ENCODE results near the gene ATF7IP2.
"Not testable (repeated sequence)": the region's sequence is repeated elsewhere in the genome, so short reads cannot be mapped to it uniquely, and the experiment has no call there.

Gene ATF7IP2, protein sequence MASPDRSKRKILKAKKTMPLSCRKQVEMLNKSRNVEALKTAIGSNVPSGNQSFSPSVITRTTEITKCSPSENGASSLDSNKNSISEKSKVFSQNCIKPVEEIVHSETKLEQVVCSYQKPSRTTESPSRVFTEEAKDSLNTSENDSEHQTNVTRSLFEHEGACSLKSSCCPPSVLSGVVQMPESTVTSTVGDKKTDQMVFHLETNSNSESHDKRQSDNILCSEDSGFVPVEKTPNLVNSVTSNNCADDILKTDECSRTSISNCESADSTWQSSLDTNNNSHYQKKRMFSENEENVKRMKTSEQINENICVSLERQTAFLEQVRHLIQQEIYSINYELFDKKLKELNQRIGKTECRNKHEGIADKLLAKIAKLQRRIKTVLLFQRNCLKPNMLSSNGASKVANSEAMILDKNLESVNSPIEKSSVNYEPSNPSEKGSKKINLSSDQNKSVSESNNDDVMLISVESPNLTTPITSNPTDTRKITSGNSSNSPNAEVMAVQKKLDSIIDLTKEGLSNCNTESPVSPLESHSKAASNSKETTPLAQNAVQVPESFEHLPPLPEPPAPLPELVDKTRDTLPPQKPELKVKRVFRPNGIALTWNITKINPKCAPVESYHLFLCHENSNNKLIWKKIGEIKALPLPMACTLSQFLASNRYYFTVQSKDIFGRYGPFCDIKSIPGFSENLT

DNA sequence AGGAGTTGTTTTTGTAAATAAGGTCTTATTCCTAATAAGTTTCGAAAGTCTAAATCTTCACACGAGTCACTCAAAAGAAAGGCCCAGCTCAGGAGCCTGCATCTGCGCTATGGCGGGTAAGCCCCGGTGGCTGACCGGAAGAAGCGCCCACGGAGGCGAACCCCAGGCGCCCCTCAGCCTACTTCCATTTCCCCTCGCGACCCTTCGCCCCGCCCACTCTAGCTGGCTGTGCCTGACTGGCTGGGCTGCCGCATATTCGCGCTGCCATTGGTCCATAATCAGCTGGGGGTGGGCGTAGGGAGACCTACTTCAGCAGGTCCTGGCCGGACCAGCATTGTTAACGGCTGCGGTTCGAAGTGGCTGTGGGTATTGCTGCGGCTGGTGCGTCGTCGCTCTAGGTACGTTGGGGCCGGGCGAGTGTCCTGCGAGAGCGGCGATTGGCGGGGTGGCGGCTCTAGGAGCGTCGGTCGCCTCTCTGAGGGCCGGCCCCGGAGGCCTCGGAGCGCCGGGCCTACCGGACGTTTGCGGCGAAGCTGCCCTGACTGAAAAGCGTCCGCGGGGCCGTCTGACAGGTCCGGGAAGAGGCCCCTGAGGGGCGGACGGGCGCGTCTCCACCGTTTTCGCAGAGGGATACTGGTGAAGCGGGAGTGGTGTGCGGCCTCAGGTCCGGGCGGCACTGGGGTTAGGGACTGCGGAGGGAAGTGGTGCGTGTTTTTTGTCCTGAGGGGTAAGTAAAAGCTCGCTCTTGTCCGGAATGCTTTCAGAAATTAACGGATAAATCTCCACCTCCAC, at the start of gene ATF7IP2:
Gene ATF7IP2, plus strand, starts transcription at position 337 of the 792 bp plus-strand sequence. CDS start 44,560 bp downstream, outside the sequence.
- DNase-seq (ENCODE audit: extremely low read depth in 1 of 2, low read depth in 1 of 2) = peak; percentile 82 to 94

DNA sequence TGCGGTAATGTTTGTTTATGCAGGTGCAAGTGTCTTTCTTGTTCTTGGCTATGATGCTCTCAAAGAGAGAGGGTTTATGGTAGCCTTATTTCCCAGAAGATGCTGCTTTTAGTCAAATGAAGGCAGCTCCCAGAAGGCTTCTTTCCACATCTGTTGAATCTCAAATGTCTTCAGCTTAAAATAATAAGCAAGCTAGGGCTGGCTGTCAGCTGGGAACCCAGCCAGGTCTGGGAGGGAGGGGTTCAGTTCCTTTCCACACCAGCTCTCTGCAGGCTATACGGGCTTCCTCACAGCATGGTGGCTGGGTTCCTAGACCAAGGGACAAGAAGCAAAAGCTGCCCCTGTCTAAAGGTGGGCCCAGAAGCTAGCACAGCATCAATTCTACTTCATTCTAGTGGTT, 47.4 kb upstream of the ATF7IP2 start:
- DNase-seq (ENCODE audit: extremely low read depth in 1 of 2, low read depth in 1 of 2) = no peak

DNA sequence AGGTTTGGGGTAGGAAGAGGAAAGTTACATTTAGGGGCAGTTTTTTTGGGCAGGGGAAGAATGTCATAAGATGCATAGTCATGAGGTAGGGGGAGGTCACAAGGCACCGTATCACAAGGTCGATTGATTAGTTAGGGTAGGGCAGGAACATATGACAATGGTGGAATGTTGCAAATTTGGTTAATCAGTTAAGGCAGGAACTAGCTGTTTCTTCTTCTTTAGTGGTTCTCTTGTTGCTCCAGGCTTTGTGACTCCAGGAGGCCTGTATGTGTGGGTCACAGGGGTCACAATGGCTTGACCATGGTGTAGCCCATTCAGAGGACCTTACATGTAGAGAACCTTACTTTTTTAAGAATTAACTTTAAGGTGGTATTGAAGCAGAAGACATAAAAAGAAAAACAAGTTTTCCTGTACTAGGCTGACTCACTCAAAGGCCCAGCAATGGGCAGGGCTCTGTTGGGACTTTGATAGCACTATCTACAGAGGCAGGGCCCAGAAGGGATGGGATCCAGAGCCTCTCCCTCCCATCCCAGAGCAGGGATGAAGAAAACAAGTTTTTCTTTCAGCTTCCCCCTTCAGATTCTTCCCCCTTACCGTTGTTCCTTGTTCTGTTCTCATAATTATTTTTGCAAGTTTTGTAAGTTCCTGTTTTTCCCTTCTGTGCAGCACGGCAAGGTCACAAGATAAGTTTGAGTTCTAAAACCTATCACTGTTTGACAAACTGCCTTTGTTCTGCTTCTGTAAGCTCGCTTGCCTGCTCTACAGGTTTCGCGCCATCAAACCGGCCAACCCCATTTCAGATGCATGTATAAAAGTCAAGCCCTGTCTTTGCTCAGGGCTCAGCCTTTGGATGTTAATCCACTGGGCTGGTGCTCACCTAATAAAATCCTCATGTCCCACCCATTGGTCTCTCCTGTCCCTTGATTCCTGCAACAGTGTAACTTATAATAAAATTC, 45.8 kb upstream of the ATF7IP2 start:
- DNase-seq (ENCODE audit: extremely low read depth in 1 of 2, low read depth in 1 of 2) = no peak

DNA sequence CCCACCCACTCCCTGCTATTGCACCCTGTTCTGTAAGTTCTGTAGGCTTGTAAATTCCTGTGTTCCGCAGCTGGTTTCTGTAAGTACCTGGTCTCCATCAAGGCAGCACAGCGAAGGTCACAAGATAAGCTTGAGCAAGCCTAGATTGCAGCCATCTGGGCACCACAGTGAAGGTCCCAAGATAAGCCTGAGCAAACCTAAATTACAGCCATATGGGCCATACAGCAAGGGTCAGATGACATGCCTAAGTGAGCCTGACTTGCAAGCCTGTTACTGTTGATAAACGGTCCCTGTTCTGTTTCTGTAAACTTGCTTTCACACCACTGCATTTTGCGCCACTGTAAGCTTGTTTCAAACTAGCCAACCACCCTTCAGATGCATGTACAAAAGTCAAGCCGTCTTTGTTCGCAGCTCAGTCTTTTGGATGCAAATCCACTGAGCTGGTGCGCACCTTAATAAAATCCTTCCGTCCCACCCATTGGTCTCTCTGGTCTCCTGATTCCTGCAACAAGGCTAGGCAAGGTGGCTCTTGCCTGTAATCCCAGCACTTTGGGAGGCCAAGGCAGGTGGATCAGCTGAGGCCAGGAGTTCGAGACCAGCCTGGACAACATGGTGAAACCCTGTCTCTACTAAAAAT, 42.6 kb upstream of the ATF7IP2 start:
- DNase-seq (ENCODE audit: extremely low read depth in 1 of 2, low read depth in 1 of 2) = no peak

DNA sequence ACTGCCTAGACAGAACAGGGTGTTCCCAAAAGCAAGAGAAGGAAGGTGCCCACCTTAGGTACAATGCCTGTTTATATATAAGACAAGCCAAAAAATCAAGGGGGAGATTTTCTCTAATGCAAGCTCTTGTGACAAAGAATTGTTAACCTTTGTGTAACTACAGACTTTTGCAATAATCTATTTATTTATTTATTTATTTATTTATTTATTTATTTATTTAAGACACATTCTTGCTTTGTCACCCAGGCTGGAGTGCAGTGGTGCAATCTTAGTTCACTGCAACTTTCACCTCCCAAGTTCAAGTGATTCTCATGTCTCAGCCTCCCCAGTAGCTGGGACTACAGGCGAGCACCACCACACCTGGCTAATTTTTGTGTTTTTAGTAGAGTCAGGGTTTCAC, 41.2 kb upstream of the ATF7IP2 start:
- DNase-seq (ENCODE audit: extremely low read depth in 1 of 2, low read depth in 1 of 2) = not testable (repeated sequence)

DNA sequence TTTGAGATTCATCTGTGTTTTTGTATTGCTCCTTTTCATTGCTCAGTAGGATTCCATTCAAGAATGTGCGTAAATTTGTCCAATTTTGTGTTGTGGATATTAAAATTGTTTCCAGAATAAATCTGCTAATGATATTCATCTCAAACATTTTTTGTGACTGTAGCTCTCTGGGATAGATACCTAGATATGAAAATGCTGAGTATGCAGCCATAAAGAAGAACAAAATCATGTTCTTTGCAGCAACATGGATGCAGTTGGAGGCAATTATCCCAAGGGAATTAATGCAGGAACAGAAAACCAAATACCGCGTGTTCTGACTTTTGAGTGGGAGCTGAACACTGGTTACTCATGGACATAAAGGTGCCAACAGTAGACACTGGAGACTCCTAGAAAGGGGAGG, 40.2 kb upstream of the ATF7IP2 start:
- DNase-seq (ENCODE audit: extremely low read depth in 1 of 2, low read depth in 1 of 2) = no peak

DNA sequence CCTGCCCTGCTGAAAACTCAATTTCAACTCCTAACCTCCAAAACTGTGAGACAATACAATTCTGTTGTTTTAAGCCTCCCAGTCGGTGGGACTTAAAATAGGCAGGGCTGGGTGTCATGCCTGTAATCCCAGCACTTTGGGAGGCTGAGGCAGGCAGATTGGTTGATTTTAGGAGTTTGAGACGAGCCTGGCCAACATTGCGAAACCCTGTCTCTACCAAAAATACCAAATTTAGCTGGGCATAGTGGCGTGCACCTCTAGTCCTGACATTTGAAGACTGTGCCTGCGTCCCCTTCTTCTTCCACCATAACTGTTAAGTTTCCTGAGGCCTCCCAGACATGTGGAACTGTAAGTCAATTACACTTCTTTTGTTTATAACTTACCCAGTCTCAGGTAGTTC, 36.0 kb upstream of the ATF7IP2 start:
- DNase-seq (ENCODE audit: extremely low read depth in 1 of 2, low read depth in 1 of 2) = no peak

DNA sequence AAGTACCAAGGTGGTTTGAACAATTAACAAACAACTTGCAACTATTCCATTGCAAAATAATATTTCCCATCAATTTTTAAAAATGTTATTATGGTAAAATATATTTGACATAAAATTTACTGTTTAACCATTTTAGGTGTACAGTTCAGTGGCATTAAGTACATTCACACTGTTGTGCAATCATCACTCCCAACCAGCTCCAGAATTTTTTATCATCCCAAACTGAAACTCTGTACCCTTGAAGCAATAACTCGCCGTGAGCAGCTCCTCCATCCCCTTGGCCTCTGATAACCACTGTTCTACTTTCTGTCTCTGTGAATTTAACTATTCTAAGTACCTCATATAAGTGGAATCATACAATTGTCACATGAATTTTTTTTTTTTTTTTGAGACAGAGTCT, 33.6 kb upstream of the ATF7IP2 start:
- no peak for DNase-seq (ENCODE audit: extremely low read depth in 1 of 2, low read depth in 1 of 2)

DNA sequence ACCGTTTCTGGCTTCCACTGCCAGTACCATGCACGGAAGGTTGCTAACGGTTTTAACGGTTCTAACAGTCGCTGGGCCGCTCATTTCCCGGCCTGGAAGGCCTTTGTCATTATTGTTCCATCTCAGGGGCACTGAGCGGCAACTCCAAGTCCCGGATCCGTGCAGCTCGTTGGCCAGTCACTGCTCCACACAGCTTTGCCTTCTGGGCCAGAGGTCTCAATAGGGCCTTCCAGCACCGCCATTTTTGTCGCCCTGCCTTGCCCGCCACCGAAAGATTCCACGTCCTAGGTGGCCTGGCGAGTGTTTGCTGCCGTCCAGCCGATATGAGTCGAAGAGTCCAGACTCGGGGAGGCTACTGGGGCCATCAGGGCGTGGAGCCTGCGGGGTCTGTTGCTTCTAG, 30.3 kb upstream of the ATF7IP2 start:
- no peak for DNase-seq (ENCODE audit: extremely low read depth in 1 of 2, low read depth in 1 of 2)

DNA sequence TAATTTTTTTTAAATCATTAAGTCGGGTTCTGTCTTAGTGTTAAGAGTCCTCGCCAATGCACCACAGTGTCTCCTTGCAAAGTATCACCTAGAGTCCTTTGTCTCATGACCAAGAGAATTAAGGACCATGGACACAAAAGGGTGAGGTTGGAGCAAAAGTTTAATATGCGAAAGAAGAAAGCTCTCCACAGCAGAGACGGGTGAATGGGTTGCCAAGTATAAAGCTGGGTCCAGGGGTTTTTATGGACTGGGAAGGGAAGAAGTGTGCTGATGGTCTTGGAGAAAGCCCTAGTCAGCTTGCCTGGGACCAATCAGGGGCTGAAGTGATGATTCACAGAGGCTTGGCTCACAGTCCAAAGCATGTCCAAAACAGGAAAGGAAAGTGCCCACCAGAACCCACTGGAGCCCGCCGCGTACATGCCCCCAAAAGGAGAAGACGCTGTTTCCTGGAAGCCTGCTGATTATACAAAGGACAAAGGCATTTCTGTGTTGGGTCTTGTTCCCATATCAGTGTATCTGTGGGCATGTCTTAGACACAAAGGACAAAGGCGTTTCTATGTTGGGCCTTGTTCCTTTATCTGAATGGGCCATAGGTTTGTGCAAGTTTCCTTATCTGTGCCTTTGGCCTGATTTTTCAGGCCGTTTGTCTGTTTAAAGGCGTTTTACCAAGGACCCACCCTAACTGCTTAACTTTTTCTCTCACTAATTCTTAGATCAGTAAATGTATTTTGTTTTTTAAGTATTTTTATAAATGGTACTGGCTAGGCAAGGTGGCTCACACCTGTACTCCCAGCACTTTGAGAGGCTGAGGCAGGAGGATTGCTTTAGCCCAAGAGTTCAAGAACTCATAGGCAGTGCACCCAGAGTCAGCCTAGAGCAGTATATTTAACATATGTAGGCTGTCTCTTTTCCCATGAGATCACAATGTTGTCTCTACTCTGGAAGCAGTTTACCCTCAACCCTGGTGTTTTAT, 28.7 kb upstream of the ATF7IP2 start:
- no peak for DNase-seq (ENCODE audit: extremely low read depth in 1 of 2, low read depth in 1 of 2)

DNA sequence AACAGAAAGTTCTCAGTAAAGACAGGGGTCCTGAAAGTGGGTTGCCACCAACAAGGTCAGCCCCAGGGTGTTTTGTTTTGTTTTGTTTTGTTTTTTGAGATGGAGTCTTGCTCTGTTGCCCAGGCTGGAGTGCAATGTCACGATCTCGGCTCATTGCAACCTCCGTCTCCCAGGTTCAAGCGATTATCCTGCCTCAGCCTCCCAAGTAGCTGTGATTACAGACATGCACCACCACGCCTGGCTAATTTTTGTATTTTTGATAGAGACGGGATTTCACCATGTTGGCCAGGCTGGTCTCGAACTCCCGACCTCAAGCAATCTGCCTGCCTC, 24.1 kb upstream of the ATF7IP2 start:
- not testable (repeated sequence) for DNase-seq (ENCODE audit: extremely low read depth in 1 of 2, low read depth in 1 of 2)

DNA sequence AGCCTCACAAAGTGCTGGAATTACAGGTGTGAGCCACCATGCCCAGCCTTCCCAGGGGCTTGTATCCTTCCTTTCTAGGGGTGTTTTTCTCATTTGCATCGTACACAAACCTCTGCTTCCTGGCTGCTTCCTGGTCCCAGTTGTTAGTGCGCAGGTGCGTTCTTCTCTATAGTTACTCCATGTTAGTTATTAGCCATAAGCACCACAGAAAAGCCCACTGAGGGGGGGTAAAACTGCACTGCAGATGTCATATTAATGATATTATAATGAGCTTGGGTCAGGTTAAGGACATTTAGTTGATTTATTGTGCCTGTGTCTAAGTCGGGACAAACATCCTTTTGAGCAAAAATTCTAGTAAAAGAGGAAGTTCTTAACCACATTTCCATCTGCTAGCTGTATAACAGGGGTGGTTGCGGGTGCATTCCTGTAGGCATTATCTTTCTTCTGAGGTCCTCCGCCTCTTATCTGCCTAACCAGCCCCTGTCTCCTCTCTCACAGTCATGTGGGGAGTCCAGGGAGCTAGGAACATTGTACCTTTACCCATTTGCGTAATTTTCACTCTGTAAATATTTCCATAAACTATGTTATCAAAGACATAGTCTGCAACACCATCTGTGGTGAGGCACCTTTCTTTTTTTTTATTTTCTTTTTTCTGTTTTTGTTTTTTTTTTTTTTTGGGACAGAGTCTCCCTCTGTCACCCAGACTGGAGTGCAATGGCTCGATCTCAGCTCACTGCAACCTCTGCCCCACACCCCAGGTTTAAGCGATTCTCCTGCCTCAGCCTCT, 23.6 kb upstream of the ATF7IP2 start:
- DNase-seq (ENCODE audit: extremely low read depth in 1 of 2, low read depth in 1 of 2) = no peak

DNA sequence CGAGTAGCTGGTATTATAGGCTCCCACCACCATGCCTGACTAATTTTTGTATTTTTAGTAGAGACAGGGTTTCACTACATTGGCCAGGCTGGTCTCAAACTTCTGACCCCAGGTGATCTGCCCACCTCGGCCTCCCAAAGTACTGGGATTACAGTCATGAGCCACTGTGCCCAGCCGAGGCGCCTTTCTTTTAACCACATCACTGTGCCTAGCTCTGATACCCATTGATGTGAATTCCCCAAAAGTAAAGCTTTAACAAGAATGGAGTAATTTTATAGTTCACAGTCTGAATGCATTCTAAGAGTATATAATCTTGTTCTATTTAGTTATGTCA, 23.0 kb upstream of the ATF7IP2 start:
- not testable (repeated sequence) for DNase-seq (ENCODE audit: extremely low read depth in 1 of 2, low read depth in 1 of 2)

DNA sequence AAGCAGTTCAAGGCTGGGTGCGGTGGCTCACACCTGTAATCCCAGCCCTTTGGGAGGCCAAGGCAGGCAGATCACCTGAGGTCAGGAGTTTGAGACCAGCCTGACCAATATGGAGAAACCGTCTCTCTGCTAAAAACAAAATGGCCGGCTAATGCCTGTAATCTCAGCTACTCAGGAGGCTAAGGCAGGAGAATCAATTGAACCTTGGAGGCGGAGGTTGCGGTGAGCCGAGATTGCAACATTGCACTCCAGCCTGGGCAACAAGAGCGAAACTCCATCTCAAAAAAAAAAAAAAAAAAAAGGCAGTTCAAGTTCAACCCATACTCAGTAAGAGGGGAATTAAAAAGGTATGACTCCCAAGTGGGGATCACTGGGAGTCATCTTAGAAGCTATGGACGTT, 19.2 kb upstream of the ATF7IP2 start:
- not testable (repeated sequence) for DNase-seq (ENCODE audit: extremely low read depth in 1 of 2, low read depth in 1 of 2)

DNA sequence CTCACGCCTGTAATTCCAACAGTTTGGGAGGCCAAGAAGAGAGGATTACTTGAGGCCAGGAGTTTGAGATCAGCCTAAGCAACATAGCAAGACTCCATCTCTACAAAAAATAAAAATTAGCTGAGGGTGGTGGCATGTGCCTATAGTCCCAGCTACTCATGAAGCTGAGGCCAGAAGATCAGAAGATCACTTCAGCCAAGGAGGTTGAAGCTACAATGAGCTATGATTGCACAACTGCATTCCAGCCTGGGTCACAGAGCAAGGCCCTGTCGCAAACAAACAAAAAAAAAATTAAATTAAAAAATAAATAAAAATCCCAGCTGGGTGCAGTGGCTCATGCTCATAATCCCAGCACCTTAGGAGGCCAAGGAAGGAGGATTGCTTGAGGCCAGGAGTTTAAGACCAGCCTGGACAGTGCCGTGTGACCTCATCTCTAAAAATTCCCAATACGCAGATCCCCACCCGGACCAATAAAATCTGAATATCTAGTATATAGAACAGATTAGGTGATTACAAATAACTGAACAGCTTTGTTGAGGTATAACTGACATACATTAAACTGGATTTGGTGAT, 18.2 kb upstream of the ATF7IP2 start:
- DNase-seq (ENCODE audit: extremely low read depth in 1 of 2, low read depth in 1 of 2) = no peak

DNA sequence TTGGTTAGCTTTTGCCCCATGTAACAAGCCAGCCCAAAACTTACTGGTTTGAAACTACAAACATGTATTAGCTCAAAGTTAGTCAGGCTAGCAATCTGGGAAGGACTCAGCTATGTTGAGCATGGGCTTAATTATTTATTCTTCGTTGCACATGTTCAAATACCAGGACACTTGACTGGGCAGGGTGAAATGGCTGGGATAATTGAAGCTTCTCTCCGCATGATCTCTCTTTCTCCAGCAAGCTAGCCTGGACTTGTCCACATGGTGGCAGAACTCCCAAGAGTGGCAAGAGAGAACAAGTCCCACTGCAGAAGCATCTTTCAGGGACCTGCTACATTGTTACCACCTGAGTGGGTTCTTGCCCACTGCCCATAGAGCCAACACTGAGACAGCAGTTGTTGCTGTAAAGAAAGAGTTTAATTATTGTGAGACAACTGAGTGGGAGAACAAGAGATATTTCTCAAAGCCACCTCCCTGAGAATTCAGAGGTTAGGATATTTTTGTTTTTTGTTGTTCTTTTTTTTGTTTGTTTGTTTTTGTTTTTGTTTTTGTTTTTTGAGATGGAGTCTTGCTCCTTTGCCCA, 16.8 kb upstream of the ATF7IP2 start:
- no peak for DNase-seq (ENCODE audit: extremely low read depth in 1 of 2, low read depth in 1 of 2)

DNA sequence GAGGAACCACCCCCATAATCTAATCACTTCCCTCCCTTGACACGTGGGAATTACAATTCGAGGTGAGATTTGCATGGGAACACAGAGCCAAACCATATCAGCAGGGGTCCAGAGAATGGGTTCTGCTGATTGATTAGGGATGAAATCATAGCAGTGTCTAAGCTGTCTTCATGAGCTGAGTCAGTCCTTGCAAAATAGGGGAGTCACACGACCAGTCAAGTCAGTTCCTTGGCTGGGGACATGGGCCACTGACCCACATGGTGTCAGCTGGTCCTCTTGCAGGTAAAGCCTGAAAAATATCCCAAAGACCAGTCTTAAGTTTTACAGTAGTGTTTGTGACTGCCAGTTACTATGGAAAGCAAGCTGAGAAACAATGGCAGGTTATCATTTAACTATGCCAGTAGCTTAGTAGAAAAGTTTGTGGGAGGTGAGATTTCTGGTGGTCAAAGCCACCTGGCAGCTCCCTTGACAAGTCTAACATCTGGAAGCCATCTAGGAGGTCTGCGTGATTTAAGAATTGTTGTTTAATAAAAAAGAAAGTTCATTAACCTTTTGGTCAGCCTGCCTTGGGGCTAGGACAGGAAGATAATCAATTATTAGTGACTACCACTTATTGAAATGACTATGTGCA, 15.7 kb upstream of the ATF7IP2 start:
- DNase-seq (ENCODE audit: extremely low read depth in 1 of 2, low read depth in 1 of 2) = no peak

All from stimulated activated CD8-positive, alpha-beta memory T cell treated with anti-CD3 and anti-CD28 coated beads, Interleukin-7, amount 100 ng/mL, for 48 hours (primary cell).